HepG2 (cell line): ENCODE measurements around the gene PXDC1. TPM values are rescaled to one million over a fixed set of nuclear protein-coding genes. Genes with fewer than 3 reads are reported as not detected.

ENCODE experiments used
- BCL6 ChIP-seq: IDR thresholded peaks from 2 replicates; pipeline ENCODE4 v1.6.1; 2016; ENCODE audit warnings: missing genetic modification reagents, missing compliant biosample characterization
- HCFC1 ChIP-seq: fragments of 150-350 bp; IDR thresholded peaks from 2 replicates; pipeline ENCODE4 v1.6.1; 2014; ENCODE audit warnings: low read depth, low read length
- KAT2B ChIP-seq: fragments of 150-350 bp; IDR thresholded peaks from 2 replicates; pipeline ENCODE4 v1.6.1; 2014; ENCODE audit warnings: low read depth, low read length, borderline replicate concordance
- KLF11 ChIP-seq: IDR thresholded peaks from 2 replicates; pipeline ENCODE4 v1.6.1; 2016; ENCODE audit warnings: missing compliant biosample characterization
- MAF1 ChIP-seq: sonication (generic); formaldehyde crosslinking; IDR thresholded peaks from 2 replicates; pipeline ENCODE4 v1.5.0; 2020; ENCODE audit warnings: missing genetic modification reagents, borderline replicate concordance
- PAF1 ChIP-seq: IDR thresholded peaks from 2 replicates; pipeline ENCODE4 v1.6.1; 2016; ENCODE audit warnings: missing genetic modification reagents, missing compliant biosample characterization
- PCBP1 ChIP-seq: fragments of 200-400 bp; formaldehyde crosslinking; IDR thresholded peaks from 2 replicates; pipeline ENCODE4 v1.6.1; 2017; ENCODE audit warnings: mild to moderate bottlenecking, low read depth, low read length, borderline replicate concordance
- PRMT3 ChIP-seq: sonication (generic); formaldehyde crosslinking; IDR thresholded peaks from 2 replicates; pipeline ENCODE4 v1.8.1; 2022; ENCODE audit warnings: low read depth, mild to moderate bottlenecking, moderate library complexity, missing genetic modification reagents, borderline replicate concordance
- SMAD1 ChIP-seq: sonication (generic); formaldehyde crosslinking; IDR thresholded peaks from 2 replicates; pipeline ENCODE4 v1.4.0; 2020; ENCODE audit warnings: missing genetic modification reagents, low read depth, mild to moderate bottlenecking, borderline replicate concordance
- YEATS2 ChIP-seq: sonication (generic); formaldehyde crosslinking; IDR thresholded peaks from 2 replicates; pipeline ENCODE4 v1.4.0; 2020; ENCODE audit warnings: missing genetic modification reagents, borderline replicate concordance
- ZNF138 ChIP-seq: sonication (generic); formaldehyde crosslinking; IDR thresholded peaks from 2 replicates; pipeline ENCODE4 v1.5.0; 2020; ENCODE audit warnings: mild to moderate bottlenecking, low read depth, missing genetic modification reagents
- ZNF264 ChIP-seq: sonication (generic); formaldehyde crosslinking; IDR thresholded peaks from 2 replicates; pipeline ENCODE4 v1.4.0; 2020; ENCODE audit warnings: missing genetic modification reagents
- ZNF331 ChIP-seq: sonication (generic); formaldehyde crosslinking; IDR thresholded peaks from 2 replicates; pipeline ENCODE4 v1.4.0; 2020; ENCODE audit warnings: missing genetic modification reagents
- polyA plus RNA-seq, 8 experiments: library from polyadenylated mRNA; depleted of rRNA in 3 of 8; stranded (reverse) in 7 of 8; unstranded in 1 of 8; fragments of >200 nt; fragmentation: Illumina TruSeq in 4 of 8; extraction: Trizol in 4 of 8; gene quantifications; 2 replicates each; pipeline versions ENCODE4 v1.2.1 to v1.2.3, GENCODE V29; 2011 to 2016; ENCODE audit warnings: low read depth in 4 of 8, missing spikeins in 1 of 8, mixed read lengths in 1 of 8; ENCODE audit not compliant: insufficient read depth in 1 of 8
- total RNA-seq, 5 experiments: library from RNA; depleted of rRNA; stranded (reverse); fragments of >200 nt; fragmentation: Illumina TruSeq; extraction: Trizol; gene quantifications; 2 replicates each; pipeline ENCODE4 v1.2.3, GENCODE V29; 2016; ENCODE audit warnings: low read depth in 1 of 5
- TF ChIP-seq, protein P1 (sequence below): sonication (generic); formaldehyde crosslinking; IDR thresholded peaks from 2 replicates; pipeline ENCODE4 v1.5.1; 2020; ENCODE audit warnings: mild to moderate bottlenecking, missing genetic modification reagents, borderline replicate concordance
- TF ChIP-seq, protein P2 (sequence below): IDR thresholded peaks from 2 replicates; pipeline ENCODE4 v1.6.1; 2016; ENCODE audit warnings: missing genetic modification reagents, missing compliant biosample characterization
- TF ChIP-seq, protein P3 (sequence below): sonication (generic); formaldehyde crosslinking; IDR thresholded peaks from 2 replicates; pipeline ENCODE4 v1.8.0; 2022; ENCODE audit warnings: mild to moderate bottlenecking, missing genetic modification reagents; ENCODE audit not compliant: insufficient replicate concordance
- TF ChIP-seq, protein P4 (sequence below): sonication (generic); formaldehyde crosslinking; IDR thresholded peaks from 2 replicates; pipeline ENCODE4 v1.4.0; 2020; ENCODE audit warnings: missing genetic modification reagents
- TF ChIP-seq, protein P5 (sequence below): sonication (generic); formaldehyde crosslinking; IDR thresholded peaks from 2 replicates; pipeline ENCODE4 v1.4.0; 2020; ENCODE audit warnings: mild to moderate bottlenecking, low read depth, missing genetic modification reagents

PXDC1 gene
- total and polyA plus RNA-seq, 2 of the 13 experiments (the other 11 are each of a cell fraction or from before 2014, with no cell fraction given) = 32.4 to 34.7 TPM

DNA sequence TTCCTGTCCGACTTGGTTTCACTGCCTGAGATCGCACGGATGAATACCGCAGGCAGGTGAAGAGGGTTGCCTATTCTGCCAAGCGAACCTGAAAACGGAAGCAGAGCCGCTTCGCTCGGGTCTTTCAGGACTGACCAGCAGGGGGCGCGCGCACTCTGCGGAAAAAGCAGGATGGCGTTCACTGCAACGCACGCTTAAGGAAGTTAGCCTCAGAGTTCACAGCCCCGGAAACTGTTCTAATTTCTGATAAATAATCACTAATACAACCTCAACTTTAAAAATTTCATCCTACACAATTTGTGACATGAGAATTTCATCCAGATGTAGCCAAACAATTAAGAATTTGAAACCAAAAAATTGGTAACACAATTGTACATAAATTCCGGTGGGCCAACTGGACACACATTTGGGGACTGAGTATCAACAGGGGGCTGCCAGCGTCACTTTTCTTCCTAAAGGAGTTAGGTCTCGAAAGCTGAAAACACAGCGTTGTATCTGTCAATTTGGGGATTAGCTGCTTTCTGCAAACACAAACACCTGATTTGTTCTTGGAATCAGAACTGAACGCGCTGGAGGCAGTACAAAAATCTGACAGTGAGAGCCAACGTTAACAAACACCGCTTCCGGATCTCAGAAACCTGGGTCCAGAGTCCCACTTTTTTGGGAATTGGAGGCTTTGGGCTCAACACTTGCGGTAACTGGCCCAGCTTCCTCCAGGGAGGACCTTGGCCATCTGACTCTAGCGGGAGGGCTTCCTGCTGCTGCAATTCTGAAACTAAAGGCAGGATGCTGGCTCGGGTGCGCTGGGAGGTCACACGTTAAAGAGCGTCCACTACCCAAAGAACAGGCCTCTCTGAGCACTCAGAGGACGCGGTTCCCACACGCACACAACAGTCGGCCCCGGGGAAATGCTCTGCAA lies 8.8 kb downstream of the PXDC1 start (continued):
- TF ChIP-seq, protein P1, sequence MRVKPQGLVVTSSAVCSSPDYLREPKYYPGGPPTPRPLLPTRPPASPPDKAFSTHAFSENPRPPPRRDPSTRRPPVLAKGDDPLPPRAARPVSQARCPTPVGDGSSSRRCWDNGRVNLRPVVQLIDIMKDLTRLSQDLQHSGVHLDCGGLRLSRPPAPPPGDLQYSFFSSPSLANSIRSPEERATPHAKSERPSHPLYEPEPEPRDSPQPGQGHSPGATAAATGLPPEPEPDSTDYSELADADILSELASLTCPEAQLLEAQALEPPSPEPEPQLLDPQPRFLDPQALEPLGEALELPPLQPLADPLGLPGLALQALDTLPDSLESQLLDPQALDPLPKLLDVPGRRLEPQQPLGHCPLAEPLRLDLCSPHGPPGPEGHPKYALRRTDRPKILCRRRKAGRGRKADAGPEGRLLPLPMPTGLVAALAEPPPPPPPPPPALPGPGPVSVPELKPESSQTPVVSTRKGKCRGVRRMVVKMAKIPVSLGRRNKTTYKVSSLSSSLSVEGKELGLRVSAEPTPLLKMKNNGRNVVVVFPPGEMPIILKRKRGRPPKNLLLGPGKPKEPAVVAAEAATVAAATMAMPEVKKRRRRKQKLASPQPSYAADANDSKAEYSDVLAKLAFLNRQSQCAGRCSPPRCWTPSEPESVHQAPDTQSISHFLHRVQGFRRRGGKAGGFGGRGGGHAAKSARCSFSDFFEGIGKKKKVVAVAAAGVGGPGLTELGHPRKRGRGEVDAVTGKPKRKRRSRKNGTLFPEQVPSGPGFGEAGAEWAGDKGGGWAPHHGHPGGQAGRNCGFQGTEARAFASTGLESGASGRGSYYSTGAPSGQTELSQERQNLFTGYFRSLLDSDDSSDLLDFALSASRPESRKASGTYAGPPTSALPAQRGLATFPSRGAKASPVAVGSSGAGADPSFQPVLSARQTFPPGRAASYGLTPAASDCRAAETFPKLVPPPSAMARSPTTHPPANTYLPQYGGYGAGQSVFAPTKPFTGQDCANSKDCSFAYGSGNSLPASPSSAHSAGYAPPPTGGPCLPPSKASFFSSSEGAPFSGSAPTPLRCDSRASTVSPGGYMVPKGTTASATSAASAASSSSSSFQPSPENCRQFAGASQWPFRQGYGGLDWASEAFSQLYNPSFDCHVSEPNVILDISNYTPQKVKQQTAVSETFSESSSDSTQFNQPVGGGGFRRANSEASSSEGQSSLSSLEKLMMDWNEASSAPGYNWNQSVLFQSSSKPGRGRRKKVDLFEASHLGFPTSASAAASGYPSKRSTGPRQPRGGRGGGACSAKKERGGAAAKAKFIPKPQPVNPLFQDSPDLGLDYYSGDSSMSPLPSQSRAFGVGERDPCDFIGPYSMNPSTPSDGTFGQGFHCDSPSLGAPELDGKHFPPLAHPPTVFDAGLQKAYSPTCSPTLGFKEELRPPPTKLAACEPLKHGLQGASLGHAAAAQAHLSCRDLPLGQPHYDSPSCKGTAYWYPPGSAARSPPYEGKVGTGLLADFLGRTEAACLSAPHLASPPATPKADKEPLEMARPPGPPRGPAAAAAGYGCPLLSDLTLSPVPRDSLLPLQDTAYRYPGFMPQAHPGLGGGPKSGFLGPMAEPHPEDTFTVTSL (CRISPR knock-in tag) = peak; percentile 71; the same call in 1 of the 2 replicates
- TF ChIP-seq YEATS2 (CRISPR knock-in tag) (no peak), PAF1 (no peak), KLF11 (CRISPR knock-in tag) (peak; percentile 73), ZNF264 (no peak), BCL6 (CRISPR knock-in tag) (peak; percentile 46), HCFC1 (no peak), MAF1 (CRISPR knock-in tag) (no peak), PRMT3 (CRISPR knock-in tag) (no peak), SMAD1 (CRISPR knock-in tag) (0 out of 2 replicates have a peak, but pooled peaks have one; percentile 48), PCBP1 (no peak), KAT2B (no peak), ZNF138 (CRISPR knock-in tag) (no peak; the same call in 1 of the 2 replicates), ZNF331 (CRISPR knock-in tag) (peak; percentile 68; the same call in 1 of the 2 replicates)
- TF ChIP-seq, protein P2, sequence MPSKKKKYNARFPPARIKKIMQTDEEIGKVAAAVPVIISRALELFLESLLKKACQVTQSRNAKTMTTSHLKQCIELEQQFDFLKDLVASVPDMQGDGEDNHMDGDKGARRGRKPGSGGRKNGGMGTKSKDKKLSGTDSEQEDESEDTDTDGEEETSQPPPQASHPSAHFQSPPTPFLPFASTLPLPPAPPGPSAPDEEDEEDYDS (CRISPR knock-in tag) = 0 out of 2 replicates have a peak, but pooled peaks have one; percentile 28
- TF ChIP-seq, protein P3, sequence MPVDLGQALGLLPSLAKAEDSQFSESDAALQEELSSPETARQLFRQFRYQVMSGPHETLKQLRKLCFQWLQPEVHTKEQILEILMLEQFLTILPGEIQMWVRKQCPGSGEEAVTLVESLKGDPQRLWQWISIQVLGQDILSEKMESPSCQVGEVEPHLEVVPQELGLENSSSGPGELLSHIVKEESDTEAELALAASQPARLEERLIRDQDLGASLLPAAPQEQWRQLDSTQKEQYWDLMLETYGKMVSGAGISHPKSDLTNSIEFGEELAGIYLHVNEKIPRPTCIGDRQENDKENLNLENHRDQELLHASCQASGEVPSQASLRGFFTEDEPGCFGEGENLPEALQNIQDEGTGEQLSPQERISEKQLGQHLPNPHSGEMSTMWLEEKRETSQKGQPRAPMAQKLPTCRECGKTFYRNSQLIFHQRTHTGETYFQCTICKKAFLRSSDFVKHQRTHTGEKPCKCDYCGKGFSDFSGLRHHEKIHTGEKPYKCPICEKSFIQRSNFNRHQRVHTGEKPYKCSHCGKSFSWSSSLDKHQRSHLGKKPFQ (CRISPR knock-in tag) = no peak
- TF ChIP-seq, protein P4, sequence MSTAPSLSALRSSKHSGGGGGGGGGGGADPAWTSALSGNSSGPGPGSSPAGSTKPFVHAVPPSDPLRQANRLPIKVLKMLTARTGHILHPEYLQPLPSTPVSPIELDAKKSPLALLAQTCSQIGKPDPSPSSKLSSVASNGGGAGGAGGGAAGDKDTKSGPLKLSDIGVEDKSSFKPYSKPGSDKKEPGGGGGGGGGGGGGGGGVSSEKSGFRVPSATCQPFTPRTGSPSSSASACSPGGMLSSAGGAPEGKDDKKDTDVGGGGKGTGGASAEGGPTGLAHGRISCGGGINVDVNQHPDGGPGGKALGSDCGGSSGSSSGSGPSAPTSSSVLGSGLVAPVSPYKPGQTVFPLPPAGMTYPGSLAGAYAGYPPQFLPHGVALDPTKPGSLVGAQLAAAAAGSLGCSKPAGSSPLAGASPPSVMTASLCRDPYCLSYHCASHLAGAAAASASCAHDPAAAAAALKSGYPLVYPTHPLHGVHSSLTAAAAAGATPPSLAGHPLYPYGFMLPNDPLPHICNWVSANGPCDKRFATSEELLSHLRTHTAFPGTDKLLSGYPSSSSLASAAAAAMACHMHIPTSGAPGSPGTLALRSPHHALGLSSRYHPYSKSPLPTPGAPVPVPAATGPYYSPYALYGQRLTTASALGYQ (CRISPR knock-in tag) = no peak; the same call in 1 of the 2 replicates
- TF ChIP-seq, protein P5, sequence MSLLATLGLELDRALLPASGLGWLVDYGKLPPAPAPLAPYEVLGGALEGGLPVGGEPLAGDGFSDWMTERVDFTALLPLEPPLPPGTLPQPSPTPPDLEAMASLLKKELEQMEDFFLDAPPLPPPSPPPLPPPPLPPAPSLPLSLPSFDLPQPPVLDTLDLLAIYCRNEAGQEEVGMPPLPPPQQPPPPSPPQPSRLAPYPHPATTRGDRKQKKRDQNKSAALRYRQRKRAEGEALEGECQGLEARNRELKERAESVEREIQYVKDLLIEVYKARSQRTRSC (CRISPR knock-in tag) = no peak
